Uterus (tissue), 4 donors: ENCODE measurements around the gene MUC5AC. TPM values are rescaled to one million over a fixed set of nuclear protein-coding genes. Genes with fewer than 3 reads are reported as not detected.
"Not testable (repeated sequence)": the region's sequence is repeated elsewhere in the genome, so short reads cannot be mapped to it uniquely, and the experiment has no call there.

Source experiments
- DNase-seq, 2 donors: peaks; one replicate each; pipeline ENCODE4 v3.0.0-alpha.2; 2019 to 2020
- H3K27ac ChIP-seq, 2 donors: fragments of 200-600 bp; sonication (generic); 1 replicate in 1 of 2; 2 replicates in 1 of 2; pipeline ENCODE4 v1.5.1; 2016 to 2018
- H3K27me3 ChIP-seq, 2 donors: fragments of 200-600 bp; sonication (generic); one replicate each; pipeline ENCODE4 v1.5.1; 2018 to 2019; ENCODE audit warnings: control low read depth in 1 of 2
- H3K36me3 ChIP-seq, 2 donors: fragments of 200-600 bp; sonication (generic); one replicate each; pipeline ENCODE4 v1.5.1; 2019; ENCODE audit warnings: control low read depth in 1 of 2
- H3K4me1 ChIP-seq, 2 donors: fragments of 200-600 bp; sonication (generic); one replicate each; pipeline ENCODE4 v1.5.1; 2018 to 2019; ENCODE audit warnings: control low read depth in 1 of 2
- H3K4me3 ChIP-seq, 2 donors: fragments of 200-600 bp; sonication (generic); 1 replicate in 1 of 2; 2 replicates in 1 of 2; pipeline ENCODE4 v1.5.1; 2018 to 2019; ENCODE audit warnings: mild to moderate bottlenecking in 1 of 2
- H3K9me3 ChIP-seq, 2 donors: fragments of 200-600 bp; sonication (generic); one replicate each; pipeline ENCODE4 v1.5.1; 2019; ENCODE audit warnings: control low read depth in 1 of 2
- POLR2A ChIP-seq, 2 donors: fragments of 450-650 bp; IDR thresholded peaks; one replicate each; pipeline ENCODE4 v1.6.1; 2016; ENCODE audit warnings: antibody characterized with exemption in 2 of 2, mild to moderate bottlenecking in 1 of 2, moderate library complexity in 1 of 2
- intact Hi-C: fragments of 100-400 bp; cut with DNase I; formaldehyde crosslinking; loops from one replicate; pipeline ENCODE4 v1.15.1; 2023; ENCODE audit warnings: low total_unique reads
- total RNA-seq, 4 donors: library from RNA; depleted of rRNA in 3 of 4; stranded (reverse); fragments of >200 nt in 3 of 4; gene quantifications; one replicate each; pipeline versions ENCODE4 v1.1.0 to v1.2.4, GENCODE V29; 2014 to 2023
- TF ChIP-seq, protein P1 (sequence below), 4 experiments: fragments of 200-600 bp in 2 of 4; fragments of 450-650 bp in 2 of 4; sonication (generic) in 2 of 4; IDR thresholded peaks; one replicate each; pipeline ENCODE4 v1.5.1; 2016 to 2019; ENCODE audit warnings: antibody characterized with exemption in 4 of 4, mild to moderate bottlenecking in 2 of 4, moderate library complexity in 1 of 4
- donor health status: DM: yes; HTN: yes; CAD: no.

Gene MUC5AC
- total RNA-seq, 4 donors from 2014 or later: under 0.01 TPM; not detected in 3

DNA sequence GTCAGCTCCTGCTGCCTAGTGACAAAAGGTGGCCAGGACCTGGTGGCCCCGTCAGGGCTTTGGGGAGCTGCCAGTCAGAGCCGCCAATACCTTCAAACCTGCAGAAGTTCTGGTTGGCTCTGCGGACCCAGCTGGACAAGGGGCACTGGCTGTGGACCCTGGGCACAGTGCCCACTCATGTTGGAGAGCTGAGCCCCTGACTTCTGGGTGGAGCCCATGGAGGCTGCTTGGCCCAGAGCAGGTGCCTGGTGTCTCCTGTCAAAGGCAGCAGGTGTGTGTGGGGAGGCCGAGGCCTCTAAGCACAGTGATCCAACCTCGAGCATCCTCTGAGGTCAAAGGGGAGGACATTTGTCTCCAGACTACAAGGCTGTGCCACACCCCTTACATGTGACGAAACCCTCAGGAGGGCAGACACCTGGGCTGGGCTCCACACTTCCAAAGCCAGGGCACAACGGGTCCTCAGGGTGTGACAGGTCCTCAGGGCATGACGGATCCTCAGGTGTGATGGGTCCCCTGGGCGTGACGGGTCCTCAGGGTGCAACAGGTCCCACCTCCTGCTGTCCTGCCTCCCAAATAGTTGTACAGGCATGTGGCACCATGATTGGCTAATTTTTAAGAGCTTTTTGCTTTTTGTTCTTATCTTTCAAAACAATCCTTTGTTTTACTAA, 46.1 kb upstream of the MUC5AC start:
- Histone ChIP-seq H3K27ac (no peak overlapping the region), H3K4me3 (no peak overlapping the region), H3K4me1 (no peaks in the 10 kb centered on the region), H3K36me3 (no peaks in the 10 kb centered on the region), H3K9me3 (no peaks in the 10 kb centered on the region), H3K27me3 (no peaks in the 10 kb centered on the region)
- DNase-seq: no peak
- intact Hi-C loops: no loop called here
- no peak for TF ChIP-seq POLR2A (IDR thresholded peaks at IDR 0.05)
- TF ChIP-seq, protein P1, sequence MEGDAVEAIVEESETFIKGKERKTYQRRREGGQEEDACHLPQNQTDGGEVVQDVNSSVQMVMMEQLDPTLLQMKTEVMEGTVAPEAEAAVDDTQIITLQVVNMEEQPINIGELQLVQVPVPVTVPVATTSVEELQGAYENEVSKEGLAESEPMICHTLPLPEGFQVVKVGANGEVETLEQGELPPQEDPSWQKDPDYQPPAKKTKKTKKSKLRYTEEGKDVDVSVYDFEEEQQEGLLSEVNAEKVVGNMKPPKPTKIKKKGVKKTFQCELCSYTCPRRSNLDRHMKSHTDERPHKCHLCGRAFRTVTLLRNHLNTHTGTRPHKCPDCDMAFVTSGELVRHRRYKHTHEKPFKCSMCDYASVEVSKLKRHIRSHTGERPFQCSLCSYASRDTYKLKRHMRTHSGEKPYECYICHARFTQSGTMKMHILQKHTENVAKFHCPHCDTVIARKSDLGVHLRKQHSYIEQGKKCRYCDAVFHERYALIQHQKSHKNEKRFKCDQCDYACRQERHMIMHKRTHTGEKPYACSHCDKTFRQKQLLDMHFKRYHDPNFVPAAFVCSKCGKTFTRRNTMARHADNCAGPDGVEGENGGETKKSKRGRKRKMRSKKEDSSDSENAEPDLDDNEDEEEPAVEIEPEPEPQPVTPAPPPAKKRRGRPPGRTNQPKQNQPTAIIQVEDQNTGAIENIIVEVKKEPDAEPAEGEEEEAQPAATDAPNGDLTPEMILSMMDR (IDR thresholded peaks at IDR 0.05): no peak

DNA sequence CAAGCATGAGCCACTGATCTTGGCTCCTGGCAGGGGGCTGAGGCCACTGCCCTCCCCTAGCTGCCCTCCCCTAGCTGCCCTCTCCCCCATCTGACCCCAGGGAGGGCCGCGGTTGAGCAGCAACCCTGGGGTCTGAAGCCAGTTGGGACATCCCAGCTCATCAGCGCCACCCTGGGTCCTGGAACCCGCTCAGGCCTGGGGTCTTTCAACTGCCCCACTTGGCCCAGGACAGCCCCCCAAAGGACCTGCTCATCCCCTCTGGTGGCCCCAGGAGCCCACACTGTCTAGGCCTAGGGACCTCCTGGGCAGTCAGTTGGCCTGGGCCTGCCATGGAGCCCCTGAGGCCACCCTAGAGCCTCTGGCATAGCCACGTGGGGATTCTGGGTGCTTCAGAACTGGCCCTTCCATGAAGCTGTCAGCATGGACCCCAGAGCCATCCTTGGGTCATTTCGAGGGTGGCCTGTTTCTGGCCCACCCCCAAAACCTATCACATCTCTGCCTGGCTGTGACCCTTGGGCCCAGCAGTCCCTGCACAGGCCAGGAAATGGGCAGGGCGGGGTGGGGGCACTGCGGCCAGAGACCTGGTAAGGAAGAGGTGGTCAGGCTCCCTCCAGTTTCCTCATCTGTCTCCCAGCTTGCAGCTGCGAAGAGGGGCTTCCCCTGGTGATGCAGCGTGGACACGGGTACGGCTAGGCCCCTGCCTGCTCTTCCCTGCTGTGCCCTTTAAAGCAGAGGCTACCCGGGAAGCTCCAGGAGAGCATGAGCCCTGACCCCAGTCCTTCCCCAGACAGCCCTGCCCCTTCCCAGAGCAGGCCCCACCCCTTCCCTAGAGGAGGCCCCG, 45.2 kb upstream of the MUC5AC start:
- intact Hi-C loops: no loop called here
- no peak overlapping the region for H3K27ac ChIP-seq
- no peak for DNase-seq
- H3K4me3 ChIP-seq: no peak overlapping the region
- TF ChIP-seq POLR2A (IDR thresholded peaks at IDR 0.05): no peak
- TF ChIP-seq, protein P1 (IDR thresholded peaks at IDR 0.05): no peak
- no peaks in the 10 kb centered on the region for H3K9me3 ChIP-seq
- no peaks in the 10 kb centered on the region for H3K4me1 ChIP-seq
- H3K36me3 ChIP-seq: no peaks in the 10 kb centered on the region
- H3K27me3 ChIP-seq: no peaks in the 10 kb centered on the region

DNA sequence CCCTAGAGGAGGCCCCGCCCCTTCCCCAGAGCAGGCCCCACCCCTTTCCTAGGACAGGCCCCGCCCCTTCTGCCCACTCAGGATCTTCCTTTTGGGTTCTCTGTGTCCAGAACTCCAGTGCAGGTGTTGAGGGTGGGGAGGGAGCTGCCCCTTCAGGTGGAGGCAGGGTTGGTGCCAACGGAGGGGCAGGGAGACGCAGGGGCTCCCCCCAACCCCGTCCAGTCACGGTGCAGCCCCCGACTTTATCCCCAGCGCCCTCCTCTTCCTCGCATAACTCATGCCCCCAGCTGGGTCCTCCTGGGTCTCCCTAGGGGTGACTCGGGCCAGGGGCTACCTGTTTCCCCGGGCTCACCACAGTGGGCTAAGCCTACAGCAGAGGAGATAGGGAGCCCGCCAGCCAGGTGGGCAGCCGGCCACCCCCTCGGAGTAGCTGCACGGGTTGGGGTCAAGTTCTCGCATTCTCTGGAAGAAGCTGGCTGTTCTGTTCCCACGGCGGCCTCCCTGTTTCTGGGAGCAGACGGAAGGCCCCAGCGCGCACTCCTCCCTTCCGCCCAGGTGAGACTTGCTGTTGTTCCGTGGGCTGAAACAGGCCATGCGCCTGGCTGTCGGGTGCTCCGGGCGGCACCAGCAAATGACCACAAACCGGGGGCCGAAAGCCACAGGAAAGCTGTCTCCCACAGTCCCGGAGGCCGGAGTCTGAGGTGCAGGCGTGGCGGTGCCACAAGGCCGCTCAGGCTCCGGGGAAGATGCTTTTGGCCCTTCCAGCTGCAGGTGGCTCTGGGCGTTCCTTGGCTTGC, 44.1 kb upstream of the MUC5AC start:
- no peak overlapping the region for H3K27ac ChIP-seq
- H3K4me3 ChIP-seq: no peak overlapping the region
- no peaks in the 10 kb centered on the region for H3K36me3 ChIP-seq
- intact Hi-C loops: no loop called here
- H3K9me3 ChIP-seq: no peaks in the 10 kb centered on the region
- no peaks in the 10 kb centered on the region for H3K4me1 ChIP-seq
- TF ChIP-seq, protein P1 (IDR thresholded peaks at IDR 0.05): no peak
- TF ChIP-seq POLR2A (IDR thresholded peaks at IDR 0.05): no peak
- no peak for DNase-seq
- no peaks in the 10 kb centered on the region for H3K27me3 ChIP-seq

DNA sequence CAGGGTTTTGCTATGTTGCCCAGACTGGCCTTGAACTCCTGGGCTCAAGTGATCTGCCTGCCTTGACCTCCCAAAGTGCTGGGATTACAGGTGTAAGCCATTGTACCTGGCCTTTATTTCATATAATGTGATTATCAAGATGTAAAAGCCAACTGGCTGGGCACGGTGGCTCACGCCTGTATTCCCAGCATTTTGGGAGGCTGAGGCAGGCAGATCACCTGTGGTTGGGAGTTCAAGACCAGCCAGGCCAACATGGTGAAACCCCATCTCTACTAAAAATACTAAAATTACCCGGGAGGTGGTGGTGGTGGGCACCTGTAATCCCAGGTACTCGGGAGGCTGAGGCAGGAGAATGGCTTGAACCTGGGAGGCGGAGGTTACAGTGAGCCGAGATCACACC, 42.5 kb upstream of the MUC5AC start:
- H3K27ac ChIP-seq, H3K9me3 ChIP-seq, DNase-seq, intact Hi-C loops, H3K27me3 ChIP-seq, H3K36me3 ChIP-seq, H3K4me1 ChIP-seq, H3K4me3 ChIP-seq: not testable (repeated sequence)

DNA sequence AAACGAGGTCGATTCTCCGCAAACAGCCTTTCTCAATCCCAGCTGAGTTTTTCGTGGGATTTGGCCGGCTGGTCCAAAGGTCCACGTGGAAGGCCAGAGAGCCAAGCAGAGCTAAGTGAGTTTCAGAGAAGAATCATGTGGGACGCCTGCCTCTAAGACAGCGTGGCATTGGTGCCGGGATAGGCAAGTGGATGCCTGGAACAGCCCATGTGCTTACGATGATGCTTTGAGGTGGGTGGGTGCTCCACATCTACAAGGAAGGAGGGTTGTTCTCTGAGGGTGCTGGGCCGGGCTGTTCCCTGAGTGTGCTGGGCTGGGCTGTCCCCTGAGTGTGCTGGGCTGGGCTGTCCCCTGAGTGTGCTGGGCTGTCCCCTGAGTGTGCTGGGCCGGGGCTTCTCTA, 41.6 kb upstream of the MUC5AC start:
- no peaks in the 10 kb centered on the region for H3K27me3 ChIP-seq
- no peak overlapping the region for H3K27ac ChIP-seq
- DNase-seq: no peak
- H3K9me3 ChIP-seq: no peaks in the 10 kb centered on the region
- TF ChIP-seq, protein P1 (IDR thresholded peaks at IDR 0.05): no peak
- no peak for TF ChIP-seq POLR2A (IDR thresholded peaks at IDR 0.05)
- no peaks in the 10 kb centered on the region for H3K4me1 ChIP-seq
- intact Hi-C loops: no loop called here
- H3K4me3 ChIP-seq: no peak overlapping the region
- H3K36me3 ChIP-seq: no peaks in the 10 kb centered on the region
